IMR-90 (cell line): ENCODE results near the gene TNRC6C. TPM values are rescaled to one million over a fixed set of nuclear protein-coding genes. Genes with fewer than 3 reads are reported as not detected.

Experiments used
- ATAC-seq: fragments of 200-7000 bp; cut with Tn5 transposase; 2 replicates; pipeline ENCODE4 v1.9.1; 2020; ENCODE audit warnings: low read depth, mild to moderate bottlenecking, moderate library complexity
- BruUV-seq: library from RNA; stranded (reverse); fragments of 400-500 nt; replicated peaks from 2 replicates; lab custom pipeline; 2021; lab: Mats Ljungman, UMichigan
- CTCF ChIA-PET: fragments of 300-600 bp; formaldehyde crosslinking; extraction: SDS; loops from one replicate; lab custom pipeline; 2021; ENCODE audit warnings: antibody characterized with exemption; lab: Yijun Ruan, JAX
- POLR2A ChIA-PET: fragments of 300-600 bp; sonication (Branson Sonifier 250); formaldehyde crosslinking; loops from one replicate; lab custom pipeline; 2022; ENCODE audit warnings: antibody characterized with exemption; ENCODE audit not compliant: unreplicated experiment; lab: Charles Lee
- DNase-seq: peaks from one replicate; pipeline ENCODE4 v3.0.0; 2013
- H2AFZ ChIP-seq: replicated peaks from 2 replicates; pipeline ENCODE3; 2013; ENCODE audit warnings: low read length, mild to moderate bottlenecking; ENCODE audit not compliant: poor library complexity
- H2AK5ac ChIP-seq: 2 replicates; pipeline ENCODE4 v1.6.1; 2013; ENCODE audit warnings: low read depth, low read length, inconsistent platforms
- H2AK9ac ChIP-seq: replicated peaks from 2 replicates; pipeline ENCODE3; 2013; ENCODE audit warnings: mild to moderate bottlenecking, low read depth, low read length, moderate library complexity; ENCODE audit not compliant: poor library complexity
- H2BK120ac ChIP-seq: 2 replicates; pipeline ENCODE4 v1.6.1; 2013; ENCODE audit warnings: low read depth, low read length, inconsistent platforms
- H2BK15ac ChIP-seq: 3 replicates; pipeline ENCODE4 v1.6.1; 2013; ENCODE audit warnings: low read depth, low read length, inconsistent platforms
- H2BK20ac ChIP-seq: 2 replicates; pipeline ENCODE4 v1.6.1; 2013; ENCODE audit warnings: low read depth, mild to moderate bottlenecking, inconsistent platforms, low read length, moderate library complexity
- H2BK5ac ChIP-seq: 2 replicates; pipeline ENCODE4 v1.6.1; 2013; ENCODE audit warnings: mild to moderate bottlenecking, low read depth, low read length, inconsistent platforms; ENCODE audit not compliant: poor library complexity, severe bottlenecking
- H3K14ac ChIP-seq: replicated peaks from 2 replicates; pipeline ENCODE4 v1.6.1; 2013; ENCODE audit warnings: low read depth, low read length, inconsistent platforms
- H3K18ac ChIP-seq: 2 replicates; pipeline ENCODE4 v1.6.1; 2013; ENCODE audit warnings: low read depth, low read length, control low read depth
- H3K23ac ChIP-seq: 2 replicates; pipeline ENCODE4 v1.6.1; 2013; ENCODE audit warnings: low read depth, low read length, inconsistent platforms
- H3K27ac ChIP-seq: 2 replicates; pipeline ENCODE4 v1.5.1; 2013; ENCODE audit warnings: mild to moderate bottlenecking, control low read depth, low read length; ENCODE audit not compliant: insufficient read depth
- H3K27me3 ChIP-seq: 2 replicates; pipeline ENCODE4 v1.6.1; 2013; ENCODE audit warnings: low read length; ENCODE audit not compliant: control insufficient read depth, insufficient read depth
- H3K36me3 ChIP-seq: 2 replicates; pipeline ENCODE4 v1.6.1; 2013; ENCODE audit warnings: low read length, mixed read lengths; ENCODE audit not compliant: control insufficient read depth, insufficient read depth
- H3K4ac ChIP-seq: 2 replicates; pipeline ENCODE4 v1.6.1; 2013; ENCODE audit warnings: low read depth, low read length, inconsistent platforms
- H3K4me1 ChIP-seq: 2 replicates; pipeline ENCODE4 v1.6.1; 2013; ENCODE audit warnings: low read length, mixed read lengths; ENCODE audit not compliant: control insufficient read depth, insufficient read depth
- H3K4me2 ChIP-seq: 2 replicates; pipeline ENCODE4 v1.6.1; 2013; ENCODE audit warnings: low read depth, mild to moderate bottlenecking, control low read depth, low read length, moderate library complexity
- H3K4me3 ChIP-seq: 2 replicates; pipeline ENCODE4 v1.5.1; 2013; ENCODE audit warnings: low read depth, mild to moderate bottlenecking, control low read depth, low read length, moderate library complexity; ENCODE audit not compliant: insufficient read depth
- H3K56ac ChIP-seq: 2 replicates; pipeline ENCODE4 v1.6.1; 2013; ENCODE audit warnings: low read length, inconsistent platforms; ENCODE audit not compliant: insufficient read depth; ENCODE audit errors: extremely low read depth
- H3K79me1 ChIP-seq, 2 experiments: 2 replicates each; pipeline ENCODE4 v1.6.1; 2013; ENCODE audit warnings: low read length in 2 of 2, inconsistent platforms in 1 of 2, low read depth in 1 of 2
- H3K9ac ChIP-seq: 2 replicates; pipeline ENCODE4 v1.6.1; 2013; ENCODE audit warnings: low read depth, low read length, control low read depth
- H3K9me1 ChIP-seq: 2 replicates; pipeline ENCODE4 v1.6.1; 2013; ENCODE audit warnings: low read length, inconsistent platforms; ENCODE audit not compliant: insufficient read depth
- H3K9me3 ChIP-seq: 2 replicates; pipeline ENCODE4 v1.6.1; 2013; ENCODE audit warnings: low read length; ENCODE audit not compliant: control insufficient read depth, insufficient read depth
- H4K20me1 ChIP-seq: 2 replicates; pipeline ENCODE4 v1.6.1; 2013; ENCODE audit warnings: low read length, inconsistent platforms; ENCODE audit not compliant: insufficient read depth
- H4K5ac ChIP-seq: 2 replicates; pipeline ENCODE4 v1.6.1; 2013; ENCODE audit warnings: mild to moderate bottlenecking, low read depth, low read length, control low read depth
- H4K8ac ChIP-seq, 2 experiments: 2 replicates each; pipeline ENCODE4 v1.6.1; 2013; ENCODE audit warnings: low read depth in 2 of 2, low read length in 2 of 2, control low read depth in 1 of 2, inconsistent platforms in 1 of 2
- H4K91ac ChIP-seq: 2 replicates; pipeline ENCODE4 v1.6.1; 2013; ENCODE audit warnings: low read depth, low read length, inconsistent platforms; ENCODE audit not compliant: insufficient read depth
- BHLHE40 ChIP-seq: fragments of 150-350 bp; IDR thresholded peaks from 2 replicates; pipeline ENCODE4 v1.6.1; 2016; ENCODE audit warnings: mild to moderate bottlenecking, low read depth, low read length
- CTCF ChIP-seq: conservative IDR thresholded peaks from 2 replicates; pipeline ENCODE4 v1.5.1; 2012; ENCODE audit warnings: mild to moderate bottlenecking, low read depth, low read length, improper control_type of control experiment
- MAZ ChIP-seq: IDR thresholded peaks from 2 replicates; pipeline ENCODE4 v1.6.1; 2012; ENCODE audit warnings: low read depth, mild to moderate bottlenecking, low read length, improper control_type of control experiment, moderate library complexity, borderline replicate concordance
- MXI1 ChIP-seq: IDR thresholded peaks from 2 replicates; pipeline ENCODE4 v1.6.1; 2012; ENCODE audit warnings: low read depth, mild to moderate bottlenecking, low read length, moderate library complexity, borderline replicate concordance
- RCOR1 ChIP-seq: IDR thresholded peaks from 2 replicates; pipeline ENCODE4 v1.6.1; 2012; ENCODE audit warnings: mild to moderate bottlenecking, low read length, improper control_type of control experiment; ENCODE audit not compliant: insufficient replicate concordance
- RFX5 ChIP-seq: IDR thresholded peaks from 2 replicates; pipeline ENCODE4 v1.8.0; 2012; ENCODE audit warnings: low read depth, mild to moderate bottlenecking, low read length, moderate library complexity
- SMC3 ChIP-seq: fragments of 150-350 bp; IDR thresholded peaks from 2 replicates; pipeline ENCODE4 v1.6.1; 2016; ENCODE audit warnings: low read depth, mild to moderate bottlenecking, antibody characterized with exemption, low read length, moderate library complexity
- WGBS, 2 experiments: methylation state at CpG; one replicate each; pipeline versions ENCODE4 v1.1.5 to v1.1.7; 2013; ENCODE audit warnings: missing lambda C conversion rate in 2 of 2; ENCODE audit not compliant: insufficient read length in 1 of 2; ENCODE audit errors: extremely low coverage in 2 of 2; 5-methylcytosine and 5-hydroxymethylcytosine counted together
- dilution Hi-C: fragments of 300-500 bp; cut with HindIII; formaldehyde crosslinking; loops from one replicate; pipeline ENCODE4 v1.14.3; 2018; ENCODE audit warnings: low sequenced_read_pairs; ENCODE audit not compliant: unreplicated experiment
- in situ Hi-C: fragments of 300-500 bp; cut with MboI; formaldehyde crosslinking; loops from 3 replicates; pipeline ENCODE4 v1.14.3; 2019; ENCODE audit warnings: low sequenced_read_pairs, inconsistent platforms, mixed read lengths
- intact Hi-C: fragments of 100-400 bp; cut with micrococcal nuclease; formaldehyde crosslinking; loops from 2 replicates; pipeline ENCODE4 v1.10.0; 2022
- polyA plus RNA-seq, 3 experiments: library from polyadenylated mRNA; depleted of rRNA; stranded (reverse); fragments of >200 nt; gene quantifications; 2 replicates each; pipeline ENCODE4 v1.2.3, GENCODE V29; 2012; ENCODE audit warnings: low replicate concordance in 1 of 3
- total RNA-seq: library from RNA; depleted of rRNA; stranded (reverse); fragments of >200 nt; gene quantifications from 2 replicates; pipeline ENCODE4 v1.2.3, GENCODE V29; 2012

The TNRC6C gene
- total and polyA plus RNA-seq, 2 of the 4 experiments (the other 2 are of a cell fraction) = 1.6 to 2.7 TPM

DNA sequence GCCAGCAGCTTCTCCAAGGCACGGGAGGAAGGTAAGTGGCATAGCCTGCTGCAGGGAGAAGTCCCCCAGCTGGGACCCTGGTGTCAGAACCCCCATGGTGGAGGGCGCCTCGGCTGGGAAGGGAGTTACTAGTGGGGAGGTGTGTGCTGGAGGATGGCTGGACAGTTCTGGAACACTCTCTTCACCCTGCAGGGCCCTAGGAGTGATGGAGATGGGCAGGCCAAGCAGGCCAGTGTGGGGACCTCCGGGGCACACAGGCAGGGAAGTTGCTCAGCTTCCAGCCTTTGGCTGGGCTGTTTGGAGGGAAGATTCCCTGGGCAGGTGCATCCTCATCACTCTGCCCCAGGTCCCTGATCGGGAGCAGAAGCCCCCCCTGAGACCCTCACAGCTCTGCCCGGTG is 188.4 kb downstream of the TNRC6C start (continued):
- no peak for TF ChIP-seq RCOR1

DNA sequence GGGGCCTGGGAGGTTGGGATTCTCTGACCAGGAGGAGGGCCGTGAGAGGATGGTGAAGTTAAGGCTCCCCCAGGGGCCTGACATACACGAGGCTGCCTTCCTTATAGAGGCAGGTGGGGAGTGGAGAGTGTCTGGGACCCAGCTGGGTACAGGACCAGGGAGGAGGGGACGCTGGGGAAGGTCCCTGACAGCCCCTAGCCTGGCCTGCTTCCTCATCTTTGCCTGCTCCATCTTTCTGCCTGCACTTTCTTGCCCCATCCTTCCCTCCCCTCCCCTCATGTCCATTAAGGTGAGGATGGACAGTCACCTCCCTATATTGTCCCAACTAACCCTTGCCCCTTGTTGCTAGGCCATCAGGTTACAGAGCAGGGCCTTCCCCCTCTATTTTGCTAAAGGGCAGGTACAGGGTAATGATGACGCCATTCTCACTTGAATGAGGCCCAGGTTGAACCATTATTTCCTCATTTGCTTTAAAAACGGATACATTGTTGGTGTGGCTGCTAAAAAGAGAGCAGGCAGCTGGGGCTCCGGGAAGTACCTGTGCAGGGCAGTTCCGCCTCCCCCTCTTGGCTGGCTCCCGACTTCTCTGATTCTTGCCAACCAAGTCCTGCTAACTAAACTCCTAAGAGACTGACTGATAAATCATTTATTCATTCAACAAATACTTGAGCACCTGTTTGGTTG is 189.0 kb downstream of the TNRC6C start:
- no peak overlapping the region for H2BK15ac ChIP-seq
- no peak overlapping the region for H2AK9ac ChIP-seq
- no peak for DNase-seq
- H3K27ac ChIP-seq = no peak overlapping the region
- H3K79me1 ChIP-seq = no peaks in the 10 kb centered on the region
- H4K8ac ChIP-seq = no peak overlapping the region
- H3K9me3 ChIP-seq = no peaks in the 10 kb centered on the region
- H4K91ac ChIP-seq = no peak overlapping the region
- no peak overlapping the region for H3K4me3 ChIP-seq
- H2AFZ ChIP-seq = no peak overlapping the region
- no peak overlapping the region for H2BK120ac ChIP-seq
- no peak overlapping the region for H3K14ac ChIP-seq
- H3K56ac ChIP-seq = no peak overlapping the region
- H3K9me1 ChIP-seq = no peaks in the 10 kb centered on the region
- no peaks in the 10 kb centered on the region; the same call in 1 of the 2 replicates for H3K27me3 ChIP-seq
- H2AK5ac ChIP-seq = no peak overlapping the region
- dilution Hi-C loops = no loop called here
- intact Hi-C loops = no loop called here
- H4K5ac ChIP-seq = no peak overlapping the region
- no peaks in the 10 kb centered on the region for H4K20me1 ChIP-seq
- H3K18ac ChIP-seq = no peak overlapping the region
- ChIA-PET POLR2A (no interaction called here), CTCF (no interaction called here)
- BruUV-seq = no TSS peak
- H3K36me3 ChIP-seq = no peaks in the 10 kb centered on the region
- WGBS, 2 experiments = 100% methylated on average over 1 of the region's 8 CpGs; no CpG with 5 or more reads in 1 of the 2 experiments
- in situ Hi-C loops = no loop called here
- no peak overlapping the region for H3K4ac ChIP-seq
- no peak for TF ChIP-seq MXI1
- no peak for TF ChIP-seq CTCF
- no peak for TF ChIP-seq RFX5
- no peak for TF ChIP-seq MAZ
- no peak for TF ChIP-seq BHLHE40
- no peak for TF ChIP-seq RCOR1
- TF ChIP-seq SMC3 = no peak
- H3K23ac ChIP-seq = no peak overlapping the region
- H2BK5ac ChIP-seq = no peak overlapping the region
- no peak overlapping the region for H3K9ac ChIP-seq
- H3K4me2 ChIP-seq = no peak overlapping the region
- H3K4me1 ChIP-seq = peaks cover 3% of the 10 kb centered on the region; the same call in 1 of the 2 replicates
- H2BK20ac ChIP-seq = no peak overlapping the region
- ATAC-seq = no peak
